Measurements from ENCODE around the gene TAF15. TPM values are rescaled to one million over a fixed set of nuclear protein-coding genes. Genes with fewer than 3 reads are reported as not detected.

TAF15 gene
- total RNA-seq, 2 donors from 2014 or later: 310 to 312 TPM

- Mint-ChIP-seq H3K4me1 (ENCODE audit: low read depth) (peaks cover 5% of the 10 kb centered on the region), H3K36me3 (ENCODE audit: insufficient read depth in 2 of 2) (peaks cover 11 to 31% of the 10 kb centered on the region in 2 donors), H3K27ac (peak overlapping the region; percentile 11), H3K27me3 (ENCODE audit: low read depth) (no peaks in the 10 kb centered on the region), H3K9me3 (no peaks in the 10 kb centered on the region), H3K4me3 (no peak overlapping the region)
- no peak for ATAC-seq (replicated peaks in 1 of 2)
- no peak for DNase-seq
These were observed 38.5 kb downstream of the TAF15 start for GRCh38 chr17:35847633-35848373.

GRCh38 chr17:35849469-35850348 is 40.4 kb downstream of the TAF15 start:
- H3K4me3 Mint-ChIP-seq: peak overlapping the region in 1 of 2 donors; percentile 34
- no peaks in the 10 kb centered on the region for H3K27me3 Mint-ChIP-seq (ENCODE audit: low read depth)
- H3K36me3 Mint-ChIP-seq (ENCODE audit: insufficient read depth in 2 of 2): peaks cover 4 to 20% of the 10 kb centered on the region in 2 donors
- DNase-seq (peak; percentile 59 to 67), ATAC-seq (replicated peaks in 1 of 2) (peak; percentile 79 to 86)
- H3K27ac Mint-ChIP-seq: peak overlapping the region; percentile 96
- peaks cover 5% of the 10 kb centered on the region for H3K4me1 Mint-ChIP-seq (ENCODE audit: low read depth)
- no peaks in the 10 kb centered on the region for H3K9me3 Mint-ChIP-seq

DNA sequence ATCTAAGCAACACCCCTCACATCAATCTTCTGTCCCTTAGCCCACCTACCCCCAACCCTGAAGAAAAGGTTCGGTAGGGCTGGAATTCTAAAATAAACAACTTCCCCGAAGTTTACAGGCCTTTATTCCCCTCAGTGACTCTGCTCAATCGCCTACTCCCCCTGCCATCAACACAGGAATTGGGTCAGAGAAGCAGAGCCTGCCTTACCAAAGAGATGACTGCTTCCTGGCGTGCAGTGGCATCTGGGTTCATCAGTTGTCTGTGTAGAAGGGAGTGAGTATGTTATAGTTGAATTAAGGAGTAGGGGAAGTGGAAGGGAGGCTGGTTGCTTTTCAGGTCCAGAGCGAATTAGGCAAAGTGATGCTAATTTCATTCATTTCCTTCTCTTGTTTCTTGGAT is 46.7 kb downstream of the TAF15 start:
- Mint-ChIP-seq H3K4me3 (no peak overlapping the region), H3K27me3 (ENCODE audit: low read depth) (no peaks in the 10 kb centered on the region), H3K27ac (no peak overlapping the region), H3K9me3 (no peaks in the 10 kb centered on the region), H3K36me3 (ENCODE audit: insufficient read depth in 2 of 2) (peaks cover 3 to 6% of the 10 kb centered on the region in 2 donors), H3K4me1 (ENCODE audit: low read depth) (peaks cover 13% of the 10 kb centered on the region)
- no peak for DNase-seq
- no peak for ATAC-seq (replicated peaks in 1 of 2)

DNA sequence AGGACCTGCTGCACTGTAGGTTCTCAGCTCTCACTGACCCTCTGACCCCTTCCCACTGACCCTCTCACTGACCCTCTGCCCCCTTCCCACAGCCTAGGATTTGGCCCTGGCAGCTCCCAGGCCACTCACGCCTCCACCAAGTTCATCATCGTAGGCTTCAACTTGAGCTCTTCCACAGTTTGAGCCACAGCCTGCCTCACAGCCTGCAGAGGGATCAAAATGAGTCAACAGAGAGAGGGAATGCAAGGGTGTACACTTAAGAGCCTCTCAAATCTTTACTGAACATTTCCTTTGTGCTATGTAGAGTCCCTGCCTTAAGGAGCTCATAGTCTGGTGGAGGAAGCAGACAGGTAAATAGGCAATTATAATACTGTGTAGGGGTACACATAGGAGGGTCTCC is 47.3 kb downstream of the TAF15 start:
- H3K4me3 Mint-ChIP-seq: no peak overlapping the region
- peaks cover 0 to 2% of the 10 kb centered on the region in 2 donors for H3K36me3 Mint-ChIP-seq (ENCODE audit: insufficient read depth in 2 of 2)
- H3K9me3 Mint-ChIP-seq: no peaks in the 10 kb centered on the region
- H3K4me1 Mint-ChIP-seq (ENCODE audit: low read depth): peaks cover 13% of the 10 kb centered on the region
- peak in 1 of 2 donors; percentile 20 for DNase-seq
- peak; percentile 68 to 85 for ATAC-seq (replicated peaks in 1 of 2)
- peak overlapping the region; percentile 24 for H3K27ac Mint-ChIP-seq
- no peaks in the 10 kb centered on the region for H3K27me3 Mint-ChIP-seq (ENCODE audit: low read depth)

- H3K4me3 Mint-ChIP-seq: no peak overlapping the region
- H3K9me3 Mint-ChIP-seq: no peaks in the 10 kb centered on the region
- DNase-seq: no peak
- no peaks in the 10 kb centered on the region for H3K27me3 Mint-ChIP-seq (ENCODE audit: low read depth)
- H3K4me1 Mint-ChIP-seq (ENCODE audit: low read depth): peaks cover 16% of the 10 kb centered on the region
- H3K27ac Mint-ChIP-seq: no peak overlapping the region
- H3K36me3 Mint-ChIP-seq (ENCODE audit: insufficient read depth in 2 of 2): peaks cover 0 to 2% of the 10 kb centered on the region in 2 donors
- ATAC-seq (replicated peaks in 1 of 2): no peak
These were observed 55.6 kb downstream of the TAF15 start for GRCh38 chr17:35864853-35865252.

DNA sequence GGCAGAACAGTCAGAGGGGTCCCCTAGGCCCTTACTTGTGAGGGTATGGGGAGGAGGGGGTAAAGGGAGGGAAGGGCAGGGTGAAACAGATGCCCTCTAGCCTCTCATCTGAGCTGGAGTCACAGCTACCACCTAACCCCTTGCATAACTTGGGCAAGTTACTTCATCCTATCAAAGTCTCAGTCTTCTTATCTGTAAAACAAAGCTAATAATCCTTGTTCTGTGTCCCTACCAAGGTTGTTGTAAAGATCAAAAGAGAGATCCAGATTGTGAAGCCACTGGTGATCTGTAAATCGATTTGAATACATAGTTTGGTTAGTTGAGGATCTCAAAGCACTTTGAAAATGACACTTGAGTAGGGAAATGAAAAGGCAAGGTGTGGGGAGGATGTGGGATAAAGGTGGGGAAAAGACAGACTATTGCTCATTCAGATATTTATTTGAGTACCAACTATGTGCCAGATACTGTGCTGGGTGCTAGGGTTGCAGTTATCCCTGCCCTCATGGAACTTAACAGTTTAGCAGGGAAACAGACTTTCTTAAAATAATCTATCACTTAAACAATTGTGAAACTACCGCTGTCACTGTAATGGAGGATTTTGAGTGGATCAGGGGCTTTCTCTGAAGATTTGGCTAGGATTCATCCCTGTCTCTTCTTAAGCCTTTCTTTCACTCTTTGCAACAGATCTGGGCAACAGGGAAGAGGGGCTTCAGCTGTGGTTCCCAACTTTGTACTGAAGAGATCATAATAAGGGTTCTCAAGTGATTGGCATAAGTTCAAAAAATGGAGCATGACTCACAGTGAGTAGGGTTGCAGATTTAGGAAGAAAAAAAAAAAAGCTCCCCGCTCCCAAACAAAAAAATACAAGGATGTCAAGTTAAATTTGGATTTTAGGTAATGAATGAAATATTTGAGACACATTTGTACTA is 56.4 kb downstream of the TAF15 start:
- Mint-ChIP-seq H3K27ac (no peak overlapping the region), H3K36me3 (ENCODE audit: insufficient read depth in 2 of 2) (peaks cover 0 to 2% of the 10 kb centered on the region in 2 donors), H3K4me1 (ENCODE audit: low read depth) (peaks cover 16% of the 10 kb centered on the region), H3K9me3 (no peaks in the 10 kb centered on the region), H3K27me3 (ENCODE audit: low read depth) (no peaks in the 10 kb centered on the region), H3K4me3 (no peak overlapping the region)
- ATAC-seq (replicated peaks in 1 of 2) (peak; percentile 56 to 70), DNase-seq (no peak)

- Mint-ChIP-seq H3K4me3 (no peak overlapping the region), H3K4me1 (ENCODE audit: low read depth) (peaks cover 20% of the 10 kb centered on the region), H3K9me3 (no peaks in the 10 kb centered on the region), H3K36me3 (ENCODE audit: insufficient read depth in 2 of 2) (no peaks in the 10 kb centered on the region), H3K27ac (no peak overlapping the region), H3K27me3 (ENCODE audit: low read depth) (no peaks in the 10 kb centered on the region)
- DNase-seq: no peak
- ATAC-seq (replicated peaks in 1 of 2): no peak
These were observed 57.2 kb downstream of the TAF15 start for GRCh38 chr17:35866341-35866950.

DNA sequence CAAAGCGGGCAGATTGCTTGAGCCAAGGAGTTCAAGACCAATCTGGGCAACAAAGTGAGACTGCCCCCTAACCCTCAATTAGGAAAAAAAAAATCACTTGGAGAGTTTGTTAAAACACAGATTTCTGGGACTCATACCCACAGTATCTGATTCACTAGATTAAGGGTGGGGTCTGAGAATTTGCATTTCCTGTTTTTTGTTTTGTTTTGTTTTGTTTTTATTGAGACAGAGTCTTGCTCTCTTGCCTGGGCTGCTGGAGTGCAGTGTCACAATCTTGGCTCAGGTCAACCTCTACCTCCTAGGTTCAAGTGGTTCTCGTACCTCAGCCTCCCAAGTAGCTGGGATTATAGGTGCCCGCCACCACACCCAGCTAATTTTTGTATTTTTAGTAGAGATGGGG is 58.3 kb downstream of the TAF15 start:
- H3K27ac Mint-ChIP-seq: no peak overlapping the region
- H3K4me3 Mint-ChIP-seq: no peak overlapping the region
- no peaks in the 10 kb centered on the region for H3K27me3 Mint-ChIP-seq (ENCODE audit: low read depth)
- no peaks in the 10 kb centered on the region for H3K9me3 Mint-ChIP-seq
- H3K4me1 Mint-ChIP-seq (ENCODE audit: low read depth): peaks cover 20% of the 10 kb centered on the region
- DNase-seq (no peak), ATAC-seq (replicated peaks in 1 of 2) (no peak)
- H3K36me3 Mint-ChIP-seq (ENCODE audit: insufficient read depth in 2 of 2): no peaks in the 10 kb centered on the region

DNA sequence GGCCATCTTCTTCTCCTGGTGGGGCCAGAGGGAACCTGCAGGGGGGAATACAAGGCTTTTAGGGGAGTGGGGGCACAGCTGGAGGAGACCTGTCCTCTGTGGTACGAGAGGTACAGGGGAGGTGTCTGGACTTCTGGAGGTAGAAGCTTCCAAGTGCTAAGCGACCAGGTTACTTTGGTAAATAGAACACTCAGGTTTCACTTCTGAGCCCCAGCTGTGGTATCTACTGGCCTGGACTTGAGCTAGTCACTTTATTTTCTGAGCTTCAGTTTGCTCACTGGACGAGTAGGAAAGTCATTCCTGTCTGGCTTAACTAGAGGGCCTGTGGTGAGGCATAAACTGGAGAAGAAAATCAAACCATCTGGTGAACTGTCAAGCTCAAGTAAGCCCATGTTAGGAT is 59.5 kb downstream of the TAF15 start, which contains the start of gene HEATR9:
HEATR9 (minus strand) TSS at position 155 of the 400 bp plus-strand sequence; CDS start at position 6, 149 bp downstream.
- H3K27me3 Mint-ChIP-seq (ENCODE audit: low read depth): no peaks in the 10 kb centered on the region
- ATAC-seq (replicated peaks in 1 of 2): no peak
- DNase-seq: no peak
- peaks cover 20% of the 10 kb centered on the region for H3K4me1 Mint-ChIP-seq (ENCODE audit: low read depth)
- H3K4me3 Mint-ChIP-seq: no peak within 1 kb of the TSS
- no peaks in the 10 kb centered on the region for H3K36me3 Mint-ChIP-seq (ENCODE audit: insufficient read depth in 2 of 2)
- H3K9me3 Mint-ChIP-seq: no peaks in the 10 kb centered on the region
- no peak within 1 kb of the TSS for H3K27ac Mint-ChIP-seq

DNA sequence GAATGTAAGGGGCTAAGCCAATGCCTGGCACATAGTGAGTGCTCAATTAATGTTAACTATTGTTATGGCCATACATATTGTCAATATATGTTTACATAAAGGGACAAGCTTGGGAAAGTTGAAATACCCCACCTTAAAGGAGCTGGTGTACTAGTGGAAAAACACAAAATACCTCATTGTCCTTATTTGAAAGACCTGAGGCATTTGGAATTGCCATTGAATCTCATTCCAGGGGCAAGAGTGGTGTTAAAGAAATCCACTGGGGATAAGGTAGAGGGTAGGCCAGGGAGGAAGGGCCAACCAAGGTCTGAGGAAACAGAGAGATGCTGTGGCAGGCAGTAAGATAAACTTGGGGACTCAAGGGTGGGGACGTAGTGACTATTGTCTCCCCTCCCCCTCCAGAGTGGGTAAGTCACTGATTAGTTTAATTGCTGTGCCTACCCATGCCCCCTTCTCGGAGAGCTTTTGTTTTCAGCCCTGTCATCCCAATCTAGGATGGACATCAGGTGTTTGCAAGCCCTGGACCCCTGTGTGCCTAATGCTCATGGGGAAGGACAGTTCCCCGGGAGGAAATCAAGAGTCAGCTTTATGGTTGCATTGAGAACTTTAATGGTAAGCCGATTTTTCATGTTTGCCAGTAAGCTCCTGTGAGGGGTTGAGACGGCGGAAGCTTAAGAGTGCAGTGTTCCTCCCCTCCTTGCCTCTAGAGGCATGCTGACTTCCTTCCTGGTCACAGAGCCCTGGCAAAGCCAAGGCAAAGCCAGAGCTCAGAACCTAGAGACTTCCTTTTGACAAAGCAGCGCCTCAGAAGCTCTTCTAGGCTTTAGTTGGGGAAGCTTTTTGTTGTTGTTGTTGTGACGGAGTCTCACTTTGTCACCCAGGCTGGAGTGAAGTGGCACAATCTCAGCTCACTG is 61.9 kb downstream of the TAF15 start:
- Mint-ChIP-seq H3K9me3 (no peaks in the 10 kb centered on the region), H3K36me3 (ENCODE audit: insufficient read depth in 2 of 2) (peaks cover 3 to 4% of the 10 kb centered on the region in 2 donors), H3K27ac (peak overlapping the region; percentile 84), H3K4me3 (no peak overlapping the region), H3K27me3 (ENCODE audit: low read depth) (no peaks in the 10 kb centered on the region), H3K4me1 (ENCODE audit: low read depth) (peaks cover 19% of the 10 kb centered on the region)
- ATAC-seq (replicated peaks in 1 of 2): peak; percentile 68 to 69
- peak in 1 of 2 donors; percentile 14 for DNase-seq

DNA sequence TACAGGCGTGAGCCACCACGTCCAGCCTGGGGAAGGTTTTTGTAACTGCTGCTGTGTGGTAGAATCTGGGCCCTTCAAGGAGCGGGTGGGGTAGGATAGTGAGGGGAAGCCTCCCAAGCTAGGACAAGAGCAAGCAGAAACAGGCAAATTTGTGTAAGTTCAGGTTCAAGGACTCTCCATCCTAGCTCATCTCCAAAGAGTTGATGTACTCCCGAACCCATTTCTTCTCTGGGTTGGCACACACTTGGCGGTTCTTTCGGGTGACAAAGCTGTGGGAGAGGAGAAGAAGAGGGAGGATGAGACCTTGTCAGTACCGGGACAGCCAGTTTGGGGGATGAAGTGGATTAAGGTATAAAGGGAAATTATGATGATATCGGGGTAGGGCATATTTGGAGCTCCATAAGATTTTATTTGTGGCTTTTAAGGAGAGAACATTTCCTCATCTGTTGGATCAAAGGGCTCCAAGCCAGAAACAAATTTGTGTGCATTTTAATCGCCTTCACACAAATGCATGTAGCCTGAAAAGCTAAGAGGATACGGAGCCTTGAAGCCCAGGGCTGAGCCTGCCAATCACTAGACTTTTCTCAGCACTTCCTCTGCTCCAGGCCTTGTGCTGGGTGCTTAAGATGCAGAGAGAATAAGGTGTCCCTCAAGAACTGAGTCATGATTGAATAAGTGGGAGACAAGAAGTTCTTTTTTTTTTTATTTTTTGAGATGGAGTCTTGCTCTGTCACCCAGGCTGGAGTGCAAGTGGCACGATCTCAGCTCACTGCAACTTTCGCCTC is 63.1 kb downstream of the TAF15 start:
- peaks cover 3 to 6% of the 10 kb centered on the region in 2 donors for H3K36me3 Mint-ChIP-seq (ENCODE audit: insufficient read depth in 2 of 2)
- no peaks in the 10 kb centered on the region for H3K9me3 Mint-ChIP-seq
- peaks cover 23% of the 10 kb centered on the region for H3K4me1 Mint-ChIP-seq (ENCODE audit: low read depth)
- no peak overlapping the region for H3K27ac Mint-ChIP-seq
- ATAC-seq (replicated peaks in 1 of 2) (no peak), DNase-seq (no peak)
- H3K4me3 Mint-ChIP-seq: no peak overlapping the region
- no peaks in the 10 kb centered on the region for H3K27me3 Mint-ChIP-seq (ENCODE audit: low read depth)

Measured in activated T-cell treated with anti-CD3 and anti-CD28 coated beads, Interleukin-2, amount 50 U/mL, for 72 hours (primary cell).